Activated T-helper 1 cell treated with Interleukin-2 at 50 U/mL for 16 hours (primary cell): ENCODE measurements around the gene AIFM3.

Source experiments
- DNase-seq: peaks from one replicate; pipeline ENCODE4 v3.0.0-alpha.2; 2020; ENCODE audit warnings: low read depth

The AIFM3 gene

GRCh38 chr22:21026783-21027692, 60.0 kb downstream of the AIFM3 start:
- DNase-seq: no peak

DNA sequence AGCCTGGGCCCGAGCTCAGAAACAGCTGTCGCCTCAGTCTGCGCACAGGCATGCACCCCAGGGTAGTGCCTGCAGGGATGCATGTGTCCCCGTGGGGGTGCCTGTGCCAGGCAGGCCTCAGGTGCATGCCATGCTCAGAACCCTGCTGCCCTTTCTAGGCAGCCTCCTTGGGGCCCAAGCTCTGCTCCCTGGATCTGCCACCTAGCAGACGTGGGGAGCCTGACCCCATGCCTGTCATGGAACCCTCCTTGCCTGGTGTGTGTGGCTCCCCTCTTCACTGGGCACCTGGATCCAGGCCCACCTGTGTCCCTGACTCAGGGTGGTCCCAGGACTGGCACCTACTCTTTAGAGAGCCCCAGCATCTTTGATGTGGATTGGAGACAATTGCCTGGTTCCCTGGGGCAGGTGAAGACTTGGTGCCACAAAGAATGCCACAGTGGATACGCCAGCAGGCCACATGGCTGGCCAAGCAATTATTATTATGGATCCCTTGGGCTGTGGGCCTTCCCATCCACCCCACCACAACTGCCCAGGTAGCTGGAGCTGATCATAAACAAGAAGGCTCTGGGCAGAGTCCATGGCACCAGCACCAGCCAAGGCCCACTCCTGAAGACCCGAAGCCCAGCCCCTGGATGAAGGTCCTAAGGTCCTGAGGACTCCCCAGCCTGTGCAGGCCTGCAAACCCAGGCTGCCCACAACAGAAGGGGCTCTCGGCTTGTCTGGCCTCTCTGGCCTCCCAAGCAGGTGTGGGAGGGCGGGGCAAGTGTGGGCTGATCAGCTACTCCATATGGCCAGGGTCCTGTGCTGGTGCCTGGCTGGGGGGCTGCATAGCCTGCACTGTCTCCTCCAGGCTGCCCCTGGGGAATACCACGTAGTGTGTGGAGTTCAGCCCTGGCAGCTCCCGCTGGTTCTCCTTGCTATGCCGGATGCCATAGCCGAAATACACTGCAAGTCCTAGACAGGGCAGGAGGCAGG, 61.5 kb downstream of the AIFM3 start:
- no peak for DNase-seq

DNA sequence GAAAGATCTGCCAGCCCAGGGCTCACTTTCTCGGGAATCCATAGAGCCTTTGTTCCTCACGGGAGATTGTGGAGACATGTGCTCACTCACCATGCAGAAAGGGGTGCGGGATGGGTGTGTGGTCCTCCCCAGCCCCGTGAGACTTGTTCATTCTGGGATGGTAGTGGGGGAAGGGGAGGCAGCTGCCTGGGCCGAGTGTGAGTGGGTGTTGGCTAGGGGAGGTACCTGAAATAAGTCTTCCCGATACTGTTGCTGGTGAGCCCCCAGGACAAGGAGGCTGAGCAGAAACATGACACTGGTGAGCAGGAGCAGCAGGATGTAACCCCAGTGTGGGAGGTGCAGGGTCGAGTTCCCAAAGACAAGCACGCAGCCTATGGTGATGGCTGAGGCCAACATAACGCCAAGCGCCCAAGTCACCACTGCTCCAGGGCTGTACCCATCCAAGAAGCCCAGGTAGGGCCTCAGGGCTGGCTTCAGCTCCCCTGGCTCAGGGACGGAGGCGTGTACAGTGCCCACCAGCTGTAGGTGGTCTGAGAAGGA, 62.5 kb downstream of the AIFM3 start:
- no peak for DNase-seq

GRCh38 chr22:21030032-21030431, 63.0 kb downstream of the AIFM3 start:
- no peak for DNase-seq
